NCI-H1930 (cell line): Measurements from ENCODE around the gene ACMSD.
A peak's percentile ranks its signal among the peaks of the same experiment; 100 is the strongest.
"Not testable (repeated sequence)": the region's sequence is repeated elsewhere in the genome, so short reads cannot be mapped to it uniquely, and the experiment has no call there.

Source experiments
- DNase-seq, 2 experiments: peaks; one replicate each; lab custom pipeline; 2025; lab: John Stamatoyannopoulos, UW

ACMSD gene

DNA sequence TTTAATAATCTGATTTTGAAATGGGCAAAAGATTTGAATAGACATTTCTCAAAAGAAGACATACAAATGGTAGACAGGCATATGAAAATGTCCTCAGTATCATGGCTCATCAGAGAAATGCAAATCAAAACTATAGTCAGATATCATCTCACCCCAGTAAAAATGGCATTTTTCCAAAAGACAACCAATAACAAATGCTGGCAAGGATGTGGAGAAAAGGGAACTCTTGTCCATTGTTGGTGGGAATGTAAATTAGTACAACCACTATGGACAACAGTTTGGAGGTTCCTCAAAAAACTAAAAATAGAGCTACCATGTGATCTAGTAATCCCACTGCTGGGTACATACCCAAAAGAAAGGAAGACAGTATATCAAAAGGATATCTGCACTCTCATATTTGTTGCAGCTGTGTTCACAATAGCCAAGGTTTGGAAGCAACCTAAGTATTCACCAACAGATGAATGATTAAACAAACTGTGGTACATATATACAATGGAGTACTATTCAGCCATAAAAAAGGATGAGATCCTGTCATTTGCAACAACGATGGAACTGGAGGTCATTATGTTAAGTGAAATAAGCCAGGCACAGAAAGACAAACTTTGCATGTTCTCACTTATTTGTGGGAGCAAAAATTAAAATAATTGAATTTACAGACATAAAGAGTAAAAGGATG is 69.2 kb downstream of the ACMSD start:
- not testable (repeated sequence) for DNase-seq

DNA sequence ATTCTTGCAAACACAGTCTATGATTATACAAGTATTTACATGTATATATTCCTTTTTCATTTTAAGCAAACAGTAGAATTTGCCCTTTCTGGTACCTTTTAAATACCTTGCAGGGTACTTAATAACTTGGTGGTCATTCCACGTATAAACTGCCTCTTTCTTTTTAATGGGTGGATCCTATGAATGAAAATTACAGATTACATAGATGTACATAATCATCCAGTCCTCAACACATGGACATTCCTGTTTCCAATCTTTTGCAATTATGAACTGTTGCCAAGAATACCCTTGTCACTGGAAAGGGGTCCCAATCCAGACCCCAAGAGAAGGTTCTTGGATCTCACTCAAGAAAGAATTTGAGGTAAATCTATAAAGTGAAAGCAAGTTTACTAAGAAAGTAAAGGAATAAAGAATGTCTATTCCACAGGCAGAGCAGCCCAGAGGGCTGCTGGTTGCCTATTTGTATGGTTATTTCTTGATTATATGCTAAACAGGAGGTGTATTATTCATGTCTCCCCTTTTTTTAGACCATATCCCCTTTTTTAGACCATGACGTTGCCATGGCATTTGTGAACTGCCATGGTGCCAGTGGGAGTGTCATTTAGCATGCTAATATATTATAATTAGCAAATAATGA is 72.5 kb downstream of the ACMSD start:
- no peak for DNase-seq

DNA sequence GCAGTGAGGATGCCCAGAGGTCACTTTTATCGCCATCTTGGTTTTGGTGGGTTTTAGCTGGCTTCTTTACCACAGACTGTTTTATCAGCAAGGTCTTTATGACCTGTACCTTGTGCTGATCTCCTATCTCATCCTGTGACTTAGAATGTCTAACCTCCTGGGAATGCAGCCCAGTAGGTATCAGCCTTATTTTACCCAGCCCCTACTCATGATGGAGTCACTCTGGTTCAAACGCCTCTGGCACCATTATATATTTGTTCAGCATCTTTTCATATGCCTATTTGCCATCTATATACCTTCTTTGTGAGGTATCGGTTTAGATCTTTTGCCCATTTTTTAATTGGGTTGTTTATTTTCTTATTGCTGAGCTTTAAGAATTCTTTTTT is 73.0 kb downstream of the ACMSD start:
- DNase-seq: no peak

DNA sequence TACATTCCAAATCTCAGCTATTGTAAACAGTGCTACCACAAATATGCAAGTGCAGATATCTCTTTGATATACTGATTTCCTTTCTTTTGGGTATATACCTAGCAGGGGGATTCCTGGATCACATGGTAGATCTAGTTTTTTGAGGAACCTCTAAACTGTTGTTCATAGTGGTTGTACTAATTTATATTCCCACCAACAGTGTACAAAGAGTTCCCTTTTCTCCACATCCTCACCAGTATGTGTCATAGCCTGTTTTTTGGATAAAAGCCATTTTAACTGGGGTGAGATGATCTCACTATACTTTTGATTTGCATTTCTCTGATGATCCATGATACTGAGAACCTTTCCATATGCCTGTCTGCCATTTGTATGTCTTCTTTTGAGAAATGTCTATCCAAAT is 73.9 kb downstream of the ACMSD start:
- DNase-seq: no peak

DNA sequence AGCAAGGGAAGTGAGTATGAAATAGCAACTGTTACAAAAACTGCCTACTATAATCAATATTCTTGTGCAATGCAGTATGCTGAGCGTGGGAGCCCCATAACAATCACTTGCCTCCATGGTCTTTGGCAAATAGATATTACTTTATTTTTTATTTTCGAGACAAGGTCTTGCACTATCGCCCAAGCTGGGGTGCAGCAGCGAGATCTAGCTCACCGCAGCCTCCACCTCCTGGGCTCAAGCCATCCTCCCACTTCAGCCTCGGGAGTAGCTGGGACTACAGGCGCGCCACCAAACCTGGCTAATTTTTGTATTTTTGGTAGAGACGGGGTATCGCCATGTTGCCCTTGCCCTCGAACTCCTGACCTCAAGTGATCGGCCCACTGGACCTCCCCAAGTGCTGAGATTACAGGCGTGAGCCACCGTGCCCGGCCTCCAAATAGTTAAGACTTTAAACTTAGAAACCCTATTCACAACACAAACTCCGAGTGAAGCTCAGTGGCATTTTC is 79.0 kb downstream of the ACMSD start:
- DNase-seq: peak in 1 of 2 experiments; percentile 10

DNA sequence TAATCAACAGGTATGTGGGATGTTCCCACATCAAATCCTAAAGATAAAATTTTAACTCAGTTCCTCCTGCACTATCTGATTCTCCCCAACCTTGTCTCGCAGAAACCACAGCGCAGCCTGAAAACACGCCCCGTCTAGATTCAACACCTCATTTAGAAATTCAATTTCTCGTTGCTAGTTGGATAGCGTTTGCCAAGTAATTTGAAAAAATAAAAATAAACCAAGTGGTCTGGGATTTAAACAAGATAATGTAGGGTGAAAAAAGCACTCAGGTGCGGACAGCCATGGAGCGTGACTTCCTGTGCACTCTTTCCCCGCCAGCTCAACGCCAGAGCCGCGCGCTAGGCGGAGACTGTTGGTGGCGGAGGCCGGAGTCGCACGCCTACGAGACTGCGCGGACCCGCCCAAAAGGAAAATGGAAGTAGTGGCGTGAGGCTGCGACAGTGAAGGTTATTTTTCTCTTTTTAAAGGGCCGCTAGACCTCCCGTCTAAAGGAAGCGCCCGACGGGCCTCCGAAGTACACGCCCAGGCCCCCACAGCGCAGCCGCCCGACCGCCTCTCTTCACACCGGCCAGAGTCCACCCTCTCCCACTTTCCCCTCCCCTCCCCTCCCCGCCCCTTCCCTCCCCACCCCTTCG is 79.6 kb downstream of the ACMSD start:
- peak; percentile 86 to 89 for DNase-seq

DNA sequence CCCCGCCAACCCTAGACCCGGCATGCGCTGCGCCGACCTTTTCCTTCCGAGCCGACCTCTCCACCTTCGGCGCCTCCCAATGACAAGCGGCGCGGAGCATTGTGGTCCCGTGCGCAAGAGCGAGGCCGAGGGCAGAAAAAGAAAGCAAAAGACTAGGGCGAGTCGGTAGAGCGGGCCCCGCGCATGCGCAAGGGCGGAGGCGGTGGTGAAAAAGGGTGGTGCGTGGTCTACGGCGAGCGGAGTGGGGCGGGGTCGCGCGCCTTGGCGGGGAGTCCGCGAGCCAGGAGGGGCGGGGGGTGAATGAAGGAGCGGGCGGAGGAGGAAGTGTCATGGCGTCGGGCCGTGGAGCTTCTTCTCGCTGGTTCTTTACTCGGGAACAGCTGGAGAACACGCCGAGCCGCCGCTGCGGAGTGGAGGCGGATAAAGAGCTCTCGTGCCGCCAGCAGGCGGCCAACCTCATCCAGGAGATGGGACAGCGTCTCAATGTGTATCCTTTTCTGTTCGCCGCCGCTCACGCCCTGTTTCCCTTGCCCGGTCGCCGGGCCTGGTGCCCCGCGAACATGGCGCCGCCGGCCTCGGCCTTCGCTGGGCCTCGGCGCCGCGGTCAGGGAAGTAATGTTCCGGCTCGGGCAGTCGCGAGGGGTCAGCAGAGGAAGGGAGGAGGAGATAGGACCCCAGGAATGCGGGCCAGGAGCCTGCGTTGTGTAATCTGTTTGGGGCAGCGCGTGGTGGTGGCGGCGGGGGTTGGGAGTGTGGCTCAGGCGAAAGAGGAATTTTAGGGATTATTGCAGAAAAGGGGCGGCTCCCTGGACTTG is 80.3 kb downstream of the ACMSD start, which contains the start of gene CCNT2:
Gene CCNT2 (plus strand): TSS at position 297 of the 815 bp plus-strand sequence. CDS start 33 bp downstream, at position 330.
- peak; percentile 98 for DNase-seq

DNA sequence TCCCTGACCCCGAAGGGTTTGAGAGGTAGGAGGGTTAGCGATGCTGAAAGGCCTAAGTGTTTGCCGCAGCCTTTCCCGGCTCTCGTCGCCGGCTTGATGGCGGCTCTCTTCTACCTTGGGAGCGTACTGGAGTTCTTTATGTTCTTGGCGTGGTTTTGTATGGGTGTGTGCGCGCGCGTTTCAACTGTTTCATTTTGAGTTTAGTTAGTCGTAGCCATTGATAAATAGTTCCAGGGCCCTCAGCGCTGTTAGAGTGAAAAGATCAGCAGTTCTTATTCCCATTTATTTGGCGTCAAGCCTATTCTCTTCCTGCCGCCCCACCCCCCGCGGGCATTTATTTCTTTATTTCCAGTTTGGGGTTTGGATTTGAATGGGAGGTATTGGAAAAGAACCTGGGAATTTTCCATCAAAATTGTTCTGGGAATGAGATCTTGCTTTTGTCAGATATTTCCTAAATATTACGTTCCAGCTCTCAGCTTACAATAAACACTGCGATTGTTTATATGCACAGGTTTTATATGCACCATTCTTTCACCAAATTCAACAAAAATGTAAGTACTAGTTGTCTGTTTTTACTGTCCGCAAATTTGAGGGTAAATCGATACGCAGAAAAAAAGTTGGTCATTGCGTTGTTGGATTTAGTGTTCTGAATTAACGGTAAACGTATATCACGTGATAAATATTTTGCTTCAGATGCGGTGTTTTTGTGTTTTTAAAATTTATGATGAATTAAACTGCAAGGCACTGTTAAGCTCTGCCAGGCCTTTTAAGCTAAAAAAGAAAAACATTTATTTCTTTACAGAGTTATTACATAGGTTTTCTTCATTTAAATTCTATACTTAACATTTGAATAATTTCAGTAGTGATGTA is 81.2 kb downstream of the ACMSD start:
- no peak for DNase-seq

DNA sequence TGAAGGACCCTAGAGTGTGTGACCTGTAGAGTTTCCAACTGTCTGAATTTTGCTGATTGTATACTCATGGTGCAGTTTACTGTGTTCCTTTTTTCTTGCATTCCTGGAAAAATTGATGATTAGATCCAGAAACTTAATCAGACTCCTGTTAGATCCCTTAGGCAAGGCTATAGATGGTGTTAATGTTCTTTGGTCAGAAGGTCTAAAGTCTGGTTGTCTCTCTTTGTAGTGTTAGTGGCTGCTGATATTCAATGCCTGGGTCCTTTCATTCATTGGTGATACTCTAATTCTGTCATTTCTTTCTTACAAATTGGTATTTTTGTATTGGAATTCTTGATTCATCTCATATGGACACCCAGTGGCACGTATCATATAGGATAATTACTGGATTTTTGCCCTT is 86.5 kb downstream of the ACMSD start:
- no peak for DNase-seq

DNA sequence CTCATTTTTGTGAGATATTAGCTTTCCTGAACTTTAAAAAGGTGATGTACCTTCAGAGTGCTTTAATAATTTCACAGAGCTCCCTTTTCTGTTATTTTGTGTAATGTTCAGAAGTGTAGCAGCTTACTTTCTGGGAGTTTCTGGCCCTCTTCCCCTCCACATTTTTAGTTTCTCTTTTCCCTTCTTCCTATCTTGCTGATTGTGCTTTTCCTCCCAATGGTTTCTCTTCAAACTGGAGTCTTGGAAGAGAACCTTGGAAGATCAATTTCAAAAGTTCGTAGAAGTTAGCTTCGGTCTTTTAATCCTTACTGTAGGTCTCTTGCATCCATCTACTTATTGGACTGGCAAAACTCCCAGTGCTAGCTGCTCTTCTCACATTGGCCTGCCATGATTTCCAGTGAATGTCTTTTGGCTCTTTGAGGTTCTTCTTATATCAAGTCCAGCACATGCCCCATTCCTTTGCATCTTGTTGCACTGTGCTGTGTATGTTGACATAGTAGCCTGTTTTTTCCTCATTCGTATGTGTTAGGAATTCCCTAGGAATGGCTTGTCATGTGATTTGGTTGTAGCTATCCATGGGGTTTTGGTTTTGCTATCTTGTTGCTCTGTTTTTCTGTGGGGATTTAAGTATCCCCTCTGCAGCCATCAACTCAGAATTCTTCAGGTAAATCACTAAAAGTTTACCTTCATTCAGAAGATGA is 88.0 kb downstream of the ACMSD start:
- DNase-seq: no peak

DNA sequence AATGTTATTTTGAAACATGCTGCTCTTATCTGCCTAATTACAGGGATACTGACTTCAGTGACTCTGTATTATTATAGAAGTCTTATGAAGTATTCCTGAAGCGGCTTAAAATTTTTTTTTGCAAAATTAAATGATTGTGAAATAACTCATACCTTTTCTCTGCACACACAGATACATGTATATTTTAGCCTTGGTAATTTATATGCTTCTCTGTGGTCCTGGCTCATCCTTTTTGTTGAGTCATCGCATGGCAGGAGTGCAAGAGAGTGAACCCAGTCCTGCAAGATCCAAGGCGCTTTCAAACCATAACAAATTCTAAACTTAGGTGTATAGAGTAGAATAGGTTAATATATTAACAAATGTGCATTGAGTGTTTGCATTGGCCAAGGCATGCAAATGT is 88.8 kb downstream of the ACMSD start:
- no peak for DNase-seq

DNA sequence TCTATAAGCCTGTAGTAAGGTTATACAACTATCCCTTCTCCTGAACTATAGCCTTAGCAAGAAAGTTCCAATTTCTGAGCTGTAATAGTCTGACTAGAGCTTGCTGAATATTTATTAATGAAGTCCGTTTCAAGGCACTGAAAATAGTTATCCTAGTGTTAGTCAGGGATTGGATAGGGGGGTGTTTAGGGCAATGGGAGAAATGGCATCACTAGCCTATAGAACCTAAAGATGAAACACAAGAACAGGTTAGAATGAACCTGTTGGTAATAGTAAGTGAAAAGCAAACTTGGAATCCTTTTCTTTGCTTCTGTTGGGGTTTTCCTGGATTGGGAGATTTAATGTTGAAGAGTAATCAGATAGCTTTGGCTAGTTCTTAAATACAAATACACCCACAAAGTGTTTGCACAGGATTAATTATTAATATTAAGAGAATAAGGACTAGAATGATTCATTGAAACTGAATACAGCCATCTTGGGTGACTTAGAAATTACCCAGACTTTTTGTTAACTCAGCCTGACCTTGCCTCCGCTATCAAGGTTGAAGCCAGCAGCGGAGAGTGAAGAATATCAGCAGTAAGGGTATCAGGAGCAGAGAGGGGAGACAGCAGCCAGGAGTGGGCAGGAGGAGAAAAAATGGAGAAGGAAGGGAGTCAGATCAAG is 94.6 kb downstream of the ACMSD start:
- DNase-seq: no peak

DNA sequence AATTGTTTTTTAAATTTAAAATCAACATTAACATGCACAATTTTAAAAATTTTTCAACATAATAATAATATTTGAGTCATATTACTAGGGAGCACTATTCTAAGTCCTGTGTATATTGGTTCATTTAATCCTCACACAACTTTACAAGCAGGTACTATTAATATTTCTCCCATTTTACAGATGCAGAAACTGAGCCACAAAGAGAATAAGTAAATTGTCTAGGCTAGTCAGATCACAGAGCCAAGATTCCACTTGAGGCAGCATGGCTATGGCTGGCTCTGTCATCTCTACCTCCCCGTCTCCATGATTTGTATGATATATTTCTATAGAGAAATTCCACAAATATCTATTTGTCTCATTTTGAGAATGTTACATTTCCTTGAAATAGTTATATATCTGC is 95.3 kb downstream of the ACMSD start:
- no peak for DNase-seq

DNA sequence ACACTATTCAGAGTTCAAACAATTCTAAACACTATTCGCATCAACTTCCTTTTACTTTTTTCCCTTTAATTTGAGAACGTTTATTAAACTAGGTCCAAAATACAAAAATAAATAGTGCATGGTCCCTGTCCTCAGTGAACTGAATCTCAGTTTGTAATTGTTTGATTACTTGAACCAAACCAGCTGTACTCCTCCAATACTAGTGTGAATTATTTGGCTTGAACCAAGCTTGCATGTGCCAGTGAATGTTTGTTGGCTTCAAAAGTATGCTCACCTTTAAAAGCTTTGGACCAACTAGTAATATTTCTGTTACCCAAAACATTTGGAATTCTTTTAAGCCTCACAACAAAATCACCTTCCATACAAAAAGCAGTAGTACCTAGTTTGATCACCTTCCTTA is 95.7 kb downstream of the ACMSD start:
- no peak for DNase-seq

DNA sequence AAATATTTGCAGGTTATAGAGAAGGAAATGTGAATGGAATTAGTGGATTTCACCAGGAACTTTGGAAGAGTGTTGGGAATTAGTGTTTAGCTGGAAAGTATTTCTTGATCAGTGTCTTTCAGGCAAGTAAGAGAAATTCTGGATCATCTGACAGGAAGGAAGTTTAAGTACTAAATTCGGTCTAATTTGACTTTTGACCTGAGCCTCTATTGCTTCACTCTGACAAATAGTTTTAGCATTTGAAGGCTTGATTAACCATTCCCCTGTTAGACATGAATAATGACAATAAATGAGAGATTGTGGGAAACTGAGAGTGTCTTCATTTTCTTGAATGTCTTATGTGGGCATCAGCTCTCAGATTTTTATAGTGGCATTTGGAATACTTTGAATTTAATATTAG is 96.2 kb downstream of the ACMSD start:
- DNase-seq: no peak

DNA sequence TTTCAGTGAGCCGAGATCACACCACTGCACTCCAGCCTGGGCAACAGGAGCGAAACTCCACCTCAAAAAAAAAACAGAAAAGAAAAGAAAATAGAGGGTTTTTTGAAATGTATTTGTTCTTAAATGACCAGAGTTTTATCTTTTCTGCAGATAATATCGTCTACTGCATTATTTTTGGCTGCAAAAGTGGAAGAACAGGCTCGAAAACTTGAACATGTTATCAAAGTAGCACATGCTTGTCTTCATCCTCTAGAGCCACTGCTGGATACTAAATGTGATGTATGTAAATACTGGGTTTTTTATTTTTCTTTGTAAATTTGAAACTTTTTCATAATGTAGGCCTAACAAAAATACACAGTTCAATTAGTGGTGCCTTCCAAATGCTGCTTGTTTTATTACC is 98.3 kb downstream of the ACMSD start:
- no peak for DNase-seq

DNA sequence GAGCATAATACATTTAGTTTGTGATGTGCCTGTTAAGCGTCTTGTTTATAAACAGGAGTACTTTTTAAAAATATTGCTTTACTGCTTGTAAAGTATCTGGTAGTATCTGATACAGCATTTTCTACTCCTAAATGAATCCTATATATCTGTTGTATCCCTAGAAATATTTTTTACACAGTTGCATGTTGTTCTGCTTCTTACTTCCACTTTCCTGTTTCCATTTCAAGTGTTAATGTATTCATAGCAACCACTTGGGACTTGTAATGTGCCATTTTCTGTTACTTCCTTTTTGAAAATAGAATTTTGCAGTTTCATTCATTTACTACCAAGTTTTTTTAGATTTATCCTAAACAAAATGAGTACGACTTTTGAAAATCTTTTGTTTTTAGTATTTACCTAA is 105.1 kb downstream of the ACMSD start:
- DNase-seq: no peak

DNA sequence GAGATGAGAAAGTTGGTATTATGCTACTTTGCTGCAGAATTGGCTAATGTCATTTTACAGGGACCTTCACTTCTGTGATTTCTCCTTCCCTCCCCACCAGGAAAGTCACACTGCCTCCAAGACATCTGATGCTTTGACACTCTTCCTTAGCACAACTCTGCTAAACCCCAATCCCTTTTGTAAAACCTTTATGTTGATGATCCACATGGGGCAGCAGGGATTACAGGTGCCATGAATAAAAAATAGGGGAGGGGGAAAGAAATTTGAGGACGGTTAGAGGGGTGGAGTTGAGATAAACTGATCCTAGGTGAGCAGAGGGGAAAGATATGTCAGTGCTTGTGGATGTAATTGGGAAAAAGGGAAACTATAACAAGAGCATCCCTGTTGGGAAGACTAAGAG is 106.6 kb downstream of the ACMSD start:
- DNase-seq: no peak

DNA sequence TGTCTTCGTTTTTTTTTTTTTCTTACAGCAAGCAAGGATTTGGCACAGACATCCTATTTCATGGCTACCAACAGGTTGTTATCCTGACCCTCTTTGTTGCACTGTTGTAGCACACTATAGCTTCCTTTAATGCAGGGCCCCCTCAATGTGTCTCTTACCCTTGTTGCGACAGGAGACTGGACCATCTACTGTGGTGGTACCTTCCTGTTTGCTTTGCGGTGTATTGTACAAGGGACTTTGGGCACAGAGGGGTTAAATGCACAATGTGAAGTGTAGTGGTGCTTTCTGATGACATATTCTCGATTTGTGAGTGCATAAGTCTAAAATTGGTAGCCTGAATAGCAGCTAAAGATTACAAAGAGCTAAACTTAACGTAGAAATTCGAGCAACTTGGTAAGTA is 107.7 kb downstream of the ACMSD start:
- DNase-seq: no peak
